Panc1 (cell line): ENCODE measurements around the gene STXBP1.

ENCODE experiments used
- POLR2AphosphoS5 ChIP-seq: IDR thresholded peaks from 2 replicates; pipeline ENCODE4 v1.6.1; 2012; ENCODE audit warnings: mild to moderate bottlenecking, low read depth, low read length, moderate library complexity
- TF ChIP-seq, protein P1 (sequence below): fragments of 450-650 bp; IDR thresholded peaks from 2 replicates; pipeline ENCODE4 v1.5.1; 2017; ENCODE audit warnings: mild to moderate bottlenecking

GRCh38 chr9:127684576-127684975 is 72.5 kb downstream of the STXBP1 start:
- TF ChIP-seq, protein P1, sequence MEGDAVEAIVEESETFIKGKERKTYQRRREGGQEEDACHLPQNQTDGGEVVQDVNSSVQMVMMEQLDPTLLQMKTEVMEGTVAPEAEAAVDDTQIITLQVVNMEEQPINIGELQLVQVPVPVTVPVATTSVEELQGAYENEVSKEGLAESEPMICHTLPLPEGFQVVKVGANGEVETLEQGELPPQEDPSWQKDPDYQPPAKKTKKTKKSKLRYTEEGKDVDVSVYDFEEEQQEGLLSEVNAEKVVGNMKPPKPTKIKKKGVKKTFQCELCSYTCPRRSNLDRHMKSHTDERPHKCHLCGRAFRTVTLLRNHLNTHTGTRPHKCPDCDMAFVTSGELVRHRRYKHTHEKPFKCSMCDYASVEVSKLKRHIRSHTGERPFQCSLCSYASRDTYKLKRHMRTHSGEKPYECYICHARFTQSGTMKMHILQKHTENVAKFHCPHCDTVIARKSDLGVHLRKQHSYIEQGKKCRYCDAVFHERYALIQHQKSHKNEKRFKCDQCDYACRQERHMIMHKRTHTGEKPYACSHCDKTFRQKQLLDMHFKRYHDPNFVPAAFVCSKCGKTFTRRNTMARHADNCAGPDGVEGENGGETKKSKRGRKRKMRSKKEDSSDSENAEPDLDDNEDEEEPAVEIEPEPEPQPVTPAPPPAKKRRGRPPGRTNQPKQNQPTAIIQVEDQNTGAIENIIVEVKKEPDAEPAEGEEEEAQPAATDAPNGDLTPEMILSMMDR: no peak
- no peak for TF ChIP-seq POLR2AphosphoS5
